ENCODE measurements around the gene LUZP1. TPM values are rescaled to one million over a fixed set of nuclear protein-coding genes. Genes with fewer than 3 reads are reported as not detected.
"Not testable (repeated sequence)": the region's sequence is repeated elsewhere in the genome, so short reads cannot be mapped to it uniquely, and the experiment has no call there.

Gene LUZP1
- total and polyA plus RNA-seq, 2 donors (not counting 1 experiment from before 2014, with no cell fraction given): 18.8 to 27.2 TPM

DNA sequence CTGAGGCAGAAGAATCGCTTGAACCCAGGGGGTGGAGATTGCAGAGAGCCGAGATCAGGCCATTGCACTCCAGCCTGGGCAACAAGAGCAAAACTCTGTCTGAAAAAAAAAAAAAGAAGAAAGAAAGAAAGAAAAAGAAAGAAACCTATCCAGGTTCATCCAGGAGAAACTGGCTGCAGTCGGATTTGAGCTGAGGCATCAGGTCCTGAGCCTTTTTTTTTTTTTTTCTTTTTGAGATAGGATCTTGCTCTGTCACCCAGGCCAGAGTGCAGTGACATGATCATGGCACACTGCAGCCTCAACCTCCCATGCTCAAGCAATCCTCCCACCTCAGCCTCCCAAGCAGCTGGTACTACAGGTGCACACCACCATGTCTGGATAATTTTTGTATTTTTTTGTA is 22.5 kb upstream of the LUZP1 start:
- Histone ChIP-seq H2AFZ (ENCODE audit: low read length) (no peak overlapping the region), H3K79me2 (ENCODE audit: control insufficient read depth, insufficient read depth, low read length) (no peaks in the 10 kb centered on the region), H3K36me3 (ENCODE audit: control insufficient read depth, insufficient read depth, low read length) (no peaks in the 10 kb centered on the region), H4K20me1 (ENCODE audit: control insufficient read depth, extremely low read depth, insufficient read depth, low read length) (no peaks in the 10 kb centered on the region), H3K9ac (ENCODE audit: insufficient read depth, low read length) (no peak overlapping the region), H3K27ac (ENCODE audit: insufficient read depth, low read length) (no peak overlapping the region), H3K9me3 (ENCODE audit: control insufficient read depth, insufficient read depth, low read depth, low read length) (no peaks in the 10 kb centered on the region), H3K27me3 (ENCODE audit: control insufficient read depth, insufficient read depth, low read length) (no peaks in the 10 kb centered on the region), H3K4me3 (replicated peaks in 1 of 4; ENCODE audit: control extremely low read depth in 1 of 4, insufficient read depth in 1 of 4, low read depth in 3 of 4, low read length in 4 of 4) (no peak overlapping the region), H3K4me2 (ENCODE audit: extremely low read depth, insufficient read depth, low read length) (no peak overlapping the region), H3K4me1 (ENCODE audit: control insufficient read depth, extremely low read depth, insufficient read depth, low read length) (peaks cover 7% of the 10 kb centered on the region)
- no peak for TF ChIP-seq CTCF (conservative IDR thresholded peaks at IDR 0.05 in 1 of 2, IDR thresholded peaks at IDR 0.05 in 1 of 2; ENCODE audit: low read depth in 1 of 2, low read length in 2 of 2)
- no peak for TF ChIP-seq EZH2 (IDR thresholded peaks at IDR 0.05; ENCODE audit: low read length, missing control alignments)
- no peak for DNase-seq (ENCODE audit: low read depth in 2 of 2)

- not testable (repeated sequence) for H3K36me3 ChIP-seq (ENCODE audit: control insufficient read depth, insufficient read depth, low read length); H3K9me3 ChIP-seq (ENCODE audit: control insufficient read depth, insufficient read depth, low read depth, low read length)
Measured at GRCh38 chr1:23188936-23189452, 20.3 kb upstream of the LUZP1 start.

DNA sequence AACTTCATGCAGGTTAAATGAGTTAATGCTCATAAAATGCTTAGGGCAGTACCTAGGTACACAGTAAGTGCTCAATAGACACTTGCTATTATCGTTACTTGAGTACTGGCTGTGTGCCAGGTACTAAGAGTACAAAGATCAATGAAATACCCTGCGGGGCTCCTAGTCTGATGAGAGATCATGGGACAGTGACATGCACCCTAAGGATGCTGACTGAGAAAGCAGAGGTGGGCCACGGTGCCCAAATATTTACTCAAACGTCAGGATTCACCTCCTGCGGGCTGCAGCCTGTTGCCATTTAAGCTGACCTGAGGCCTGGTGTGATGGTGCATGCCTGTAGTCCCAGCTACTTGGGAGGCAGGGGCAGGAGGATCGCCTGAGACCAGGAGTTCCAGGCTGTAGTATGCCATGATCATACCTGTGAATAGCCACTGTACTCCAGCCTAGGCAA is 19.8 kb upstream of the LUZP1 start:
- Histone ChIP-seq H2AFZ (ENCODE audit: low read length) (no peak overlapping the region), H3K9ac (ENCODE audit: insufficient read depth, low read length) (no peak overlapping the region), H3K27me3 (ENCODE audit: control insufficient read depth, insufficient read depth, low read length) (no peaks in the 10 kb centered on the region), H3K79me2 (ENCODE audit: control insufficient read depth, insufficient read depth, low read length) (no peaks in the 10 kb centered on the region), H3K9me3 (ENCODE audit: control insufficient read depth, insufficient read depth, low read depth, low read length) (no peaks in the 10 kb centered on the region), H3K4me2 (ENCODE audit: extremely low read depth, insufficient read depth, low read length) (no peak overlapping the region), H3K36me3 (ENCODE audit: control insufficient read depth, insufficient read depth, low read length) (no peaks in the 10 kb centered on the region), H4K20me1 (ENCODE audit: control insufficient read depth, extremely low read depth, insufficient read depth, low read length) (no peaks in the 10 kb centered on the region), H3K4me3 (replicated peaks in 1 of 4; ENCODE audit: control extremely low read depth in 1 of 4, insufficient read depth in 1 of 4, low read depth in 3 of 4, low read length in 4 of 4) (no peak overlapping the region), H3K4me1 (ENCODE audit: control insufficient read depth, extremely low read depth, insufficient read depth, low read length) (peaks cover 3% of the 10 kb centered on the region), H3K27ac (ENCODE audit: insufficient read depth, low read length) (no peak overlapping the region)
- TF ChIP-seq EZH2 (IDR thresholded peaks at IDR 0.05; ENCODE audit: low read length, missing control alignments): no peak
- no peak for TF ChIP-seq CTCF (conservative IDR thresholded peaks at IDR 0.05 in 1 of 2, IDR thresholded peaks at IDR 0.05 in 1 of 2; ENCODE audit: low read depth in 1 of 2, low read length in 2 of 2)
- DNase-seq (ENCODE audit: low read depth in 2 of 2): no peak

More at GRCh38 chr1:23188936-23189452, 20.3 kb upstream of the LUZP1 start:
- H3K27ac ChIP-seq (ENCODE audit: insufficient read depth, low read length); H3K4me3 ChIP-seq (replicated peaks in 1 of 4; ENCODE audit: control extremely low read depth in 1 of 4, insufficient read depth in 1 of 4, low read depth in 3 of 4, low read length in 4 of 4); H4K20me1 ChIP-seq (ENCODE audit: control insufficient read depth, extremely low read depth, insufficient read depth, low read length); H3K27me3 ChIP-seq (ENCODE audit: control insufficient read depth, insufficient read depth, low read length); H3K79me2 ChIP-seq (ENCODE audit: control insufficient read depth, insufficient read depth, low read length); H3K9ac ChIP-seq (ENCODE audit: insufficient read depth, low read length); H3K4me2 ChIP-seq (ENCODE audit: extremely low read depth, insufficient read depth, low read length); H3K4me1 ChIP-seq (ENCODE audit: control insufficient read depth, extremely low read depth, insufficient read depth, low read length); H2AFZ ChIP-seq (ENCODE audit: low read length): not testable (repeated sequence)
- DNase-seq (ENCODE audit: low read depth in 2 of 2): peak; percentile 73 to 98

Measured in fibroblast of lung (primary cell).